IPS-20b (cell line): ENCODE results near the gene TRMT112.
A peak's percentile ranks its signal among the peaks of the same experiment; 100 is the strongest.

ENCODE experiments used
- H3K27ac ChIP-seq: one replicate; pipeline ENCODE4 v1.5.1; 2013; ENCODE audit warnings: low read length
- H3K27me3 ChIP-seq: 2 replicates; pipeline ENCODE4 v1.6.1; 2013; ENCODE audit warnings: mild to moderate bottlenecking, low read length, inconsistent platforms; ENCODE audit not compliant: insufficient read depth
- H3K36me3 ChIP-seq: 2 replicates; pipeline ENCODE4 v1.6.1; 2013; ENCODE audit warnings: low read depth, mild to moderate bottlenecking, inconsistent platforms, low read length, moderate library complexity; ENCODE audit not compliant: insufficient read depth
- H3K4me1 ChIP-seq: 2 replicates; pipeline ENCODE4 v1.6.1; 2013; ENCODE audit warnings: mild to moderate bottlenecking, control low read depth, inconsistent platforms, low read length, moderate library complexity; ENCODE audit not compliant: insufficient read depth
- H3K4me3 ChIP-seq: 2 replicates; pipeline ENCODE4 v1.5.1; 2013; ENCODE audit warnings: mild to moderate bottlenecking, low read length, inconsistent platforms
- H3K9ac ChIP-seq: 2 replicates; pipeline ENCODE4 v1.6.1; 2013; ENCODE audit warnings: low read depth, mild to moderate bottlenecking, inconsistent platforms, low read length, moderate library complexity
- H3K9me3 ChIP-seq: 2 replicates; pipeline ENCODE4 v1.6.1; 2013; ENCODE audit warnings: mild to moderate bottlenecking, low read depth, low read length, inconsistent platforms; ENCODE audit not compliant: insufficient read depth

TRMT112 gene

GRCh38 chr11:64268025-64268892 is 49.1 kb downstream of the TRMT112 start:
- Histone ChIP-seq H3K27ac (peak overlapping the region; percentile 25), H3K4me3 (peak overlapping the region; percentile 81), H3K9ac (peak overlapping the region; percentile 90; the same call in 1 of the 2 replicates), H3K27me3 (no peaks in the 10 kb centered on the region), H3K36me3 (peaks cover 36% of the 10 kb centered on the region), H3K4me1 (peaks cover 6% of the 10 kb centered on the region), H3K9me3 (no peaks in the 10 kb centered on the region)

- no peaks in the 10 kb centered on the region for H3K27me3 ChIP-seq
- H3K27ac ChIP-seq, result no peak overlapping the region
- H3K36me3 ChIP-seq, result peaks cover 45% of the 10 kb centered on the region
- no peaks in the 10 kb centered on the region for H3K9me3 ChIP-seq
- no peak overlapping the region for H3K9ac ChIP-seq
- H3K4me3 ChIP-seq, result no peak overlapping the region
- H3K4me1 ChIP-seq, result peaks cover 7% of the 10 kb centered on the region
Observed at GRCh38 chr11:64267207-64267945, 50.0 kb downstream of the TRMT112 start.
